Measurements from ENCODE around the gene CSNK1G2.

The CSNK1G2 gene

GRCh38 chr19:1908364-1908678 is 32.7 kb upstream of the CSNK1G2 start:
- H3K4me1 ChIP-seq (ENCODE audit: insufficient read depth, low read length): no peaks in the 10 kb centered on the region; the same call in 1 of the 2 replicates
- H3K27me3 ChIP-seq (ENCODE audit: insufficient read depth, low read length): no peaks in the 10 kb centered on the region
- H3K4me3 ChIP-seq (ENCODE audit: low read length): no peak overlapping the region
- no peak overlapping the region for H3K9ac ChIP-seq (ENCODE audit: low read depth, low read length)
- peaks cover 3% of the 10 kb centered on the region for H3K36me3 ChIP-seq (ENCODE audit: insufficient read depth, low read depth, low read length)
- H3K9me3 ChIP-seq (ENCODE audit: insufficient read depth, low read depth, low read length): no peaks in the 10 kb centered on the region
- H3K27ac ChIP-seq (ENCODE audit: low read length): no peak overlapping the region

DNA sequence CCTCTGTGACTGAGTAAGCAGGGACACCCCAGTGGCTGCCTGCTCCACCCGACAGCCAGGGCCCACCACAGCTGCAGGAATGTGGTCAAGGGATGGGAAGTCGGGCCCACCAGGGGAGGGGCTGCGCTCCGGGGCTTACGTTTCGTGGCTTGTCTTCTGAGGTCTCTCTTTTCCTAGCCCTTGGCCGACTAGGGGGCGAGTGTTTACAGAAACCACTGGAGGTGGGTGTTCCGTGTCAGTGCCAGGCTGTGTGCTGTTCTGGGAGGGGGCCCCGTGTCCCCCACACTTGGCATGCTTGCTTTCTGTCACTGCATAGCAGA is 31.3 kb upstream of the CSNK1G2 start:
- Histone ChIP-seq H3K4me1 (ENCODE audit: insufficient read depth, low read length) (no peaks in the 10 kb centered on the region; the same call in 1 of the 2 replicates), H3K27ac (ENCODE audit: low read length) (no peak overlapping the region), H3K9ac (ENCODE audit: low read depth, low read length) (no peak overlapping the region; the same call in 1 of the 2 replicates), H3K9me3 (ENCODE audit: insufficient read depth, low read depth, low read length) (no peaks in the 10 kb centered on the region), H3K4me3 (ENCODE audit: low read length) (no peak overlapping the region), H3K27me3 (ENCODE audit: insufficient read depth, low read length) (no peaks in the 10 kb centered on the region), H3K36me3 (ENCODE audit: insufficient read depth, low read depth, low read length) (peaks cover 5% of the 10 kb centered on the region)

DNA sequence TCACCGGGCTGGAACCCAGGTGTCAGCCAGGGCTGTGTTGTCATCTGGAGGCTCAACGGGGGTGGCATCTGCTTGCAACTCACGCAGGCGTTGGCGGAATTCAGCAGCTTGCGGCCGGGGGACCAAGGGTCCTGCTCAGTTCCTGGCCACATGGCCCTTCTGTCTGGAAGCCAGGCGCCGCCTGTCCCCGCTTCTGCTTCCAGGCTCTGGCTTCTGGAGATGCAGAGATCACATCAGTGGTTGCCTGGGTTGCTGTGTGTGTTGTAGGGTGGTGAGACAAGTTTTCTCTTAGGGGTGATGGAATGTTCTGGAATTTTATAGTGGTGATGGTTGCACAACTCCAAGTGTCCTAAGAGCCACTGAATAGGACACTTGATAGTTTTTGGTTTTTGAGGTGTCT is 30.8 kb upstream of the CSNK1G2 start:
- H3K36me3 ChIP-seq (ENCODE audit: insufficient read depth, low read depth, low read length): peaks cover 9% of the 10 kb centered on the region
- H3K27me3 ChIP-seq (ENCODE audit: insufficient read depth, low read length): no peaks in the 10 kb centered on the region
- H3K4me1 ChIP-seq (ENCODE audit: insufficient read depth, low read length): no peaks in the 10 kb centered on the region
- H3K4me3 ChIP-seq (ENCODE audit: low read length): no peak overlapping the region
- no peak overlapping the region; the same call in 1 of the 2 replicates for H3K9ac ChIP-seq (ENCODE audit: low read depth, low read length)
- H3K9me3 ChIP-seq (ENCODE audit: insufficient read depth, low read depth, low read length): no peaks in the 10 kb centered on the region
- no peak overlapping the region for H3K27ac ChIP-seq (ENCODE audit: low read length)

DNA sequence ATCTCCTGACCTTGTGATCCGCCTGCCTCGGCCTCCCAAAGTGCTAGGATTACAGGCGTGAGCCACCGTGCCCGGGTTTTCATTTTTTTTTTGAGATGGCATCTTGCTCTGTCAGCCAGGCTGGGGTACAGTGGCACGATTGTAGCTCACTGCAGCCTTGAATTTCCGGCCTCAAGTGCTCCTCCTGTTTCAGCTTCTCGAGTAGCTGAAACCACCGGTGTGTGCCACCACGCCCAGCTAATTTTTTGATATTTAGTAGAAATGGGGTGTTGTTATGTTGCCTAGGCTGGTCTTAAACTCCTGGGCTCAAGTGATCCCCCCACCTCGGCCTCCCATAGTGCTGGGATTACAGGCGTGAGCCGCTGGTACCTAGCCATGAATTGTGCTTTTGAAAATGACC is 29.9 kb upstream of the CSNK1G2 start:
- peaks cover 9% of the 10 kb centered on the region for H3K36me3 ChIP-seq (ENCODE audit: insufficient read depth, low read depth, low read length)
- no peaks in the 10 kb centered on the region for H3K27me3 ChIP-seq (ENCODE audit: insufficient read depth, low read length)
- no peaks in the 10 kb centered on the region for H3K9me3 ChIP-seq (ENCODE audit: insufficient read depth, low read depth, low read length)
- no peak overlapping the region for H3K27ac ChIP-seq (ENCODE audit: low read length)
- no peak overlapping the region for H3K9ac ChIP-seq (ENCODE audit: low read depth, low read length)
- no peaks in the 10 kb centered on the region for H3K4me1 ChIP-seq (ENCODE audit: insufficient read depth, low read length)
- H3K4me3 ChIP-seq (ENCODE audit: low read length): no peak overlapping the region

GRCh38 chr19:1911995-1912394 is 29.0 kb upstream of the CSNK1G2 start:
- no peak overlapping the region for H3K9ac ChIP-seq (ENCODE audit: low read depth, low read length)
- H3K9me3 ChIP-seq (ENCODE audit: insufficient read depth, low read depth, low read length): no peaks in the 10 kb centered on the region
- H3K36me3 ChIP-seq (ENCODE audit: insufficient read depth, low read depth, low read length): peaks cover 14% of the 10 kb centered on the region
- H3K27ac ChIP-seq (ENCODE audit: low read length): no peak overlapping the region
- H3K27me3 ChIP-seq (ENCODE audit: insufficient read depth, low read length): no peaks in the 10 kb centered on the region
- no peak overlapping the region for H3K4me3 ChIP-seq (ENCODE audit: low read length)
- H3K4me1 ChIP-seq (ENCODE audit: insufficient read depth, low read length): no peaks in the 10 kb centered on the region

DNA sequence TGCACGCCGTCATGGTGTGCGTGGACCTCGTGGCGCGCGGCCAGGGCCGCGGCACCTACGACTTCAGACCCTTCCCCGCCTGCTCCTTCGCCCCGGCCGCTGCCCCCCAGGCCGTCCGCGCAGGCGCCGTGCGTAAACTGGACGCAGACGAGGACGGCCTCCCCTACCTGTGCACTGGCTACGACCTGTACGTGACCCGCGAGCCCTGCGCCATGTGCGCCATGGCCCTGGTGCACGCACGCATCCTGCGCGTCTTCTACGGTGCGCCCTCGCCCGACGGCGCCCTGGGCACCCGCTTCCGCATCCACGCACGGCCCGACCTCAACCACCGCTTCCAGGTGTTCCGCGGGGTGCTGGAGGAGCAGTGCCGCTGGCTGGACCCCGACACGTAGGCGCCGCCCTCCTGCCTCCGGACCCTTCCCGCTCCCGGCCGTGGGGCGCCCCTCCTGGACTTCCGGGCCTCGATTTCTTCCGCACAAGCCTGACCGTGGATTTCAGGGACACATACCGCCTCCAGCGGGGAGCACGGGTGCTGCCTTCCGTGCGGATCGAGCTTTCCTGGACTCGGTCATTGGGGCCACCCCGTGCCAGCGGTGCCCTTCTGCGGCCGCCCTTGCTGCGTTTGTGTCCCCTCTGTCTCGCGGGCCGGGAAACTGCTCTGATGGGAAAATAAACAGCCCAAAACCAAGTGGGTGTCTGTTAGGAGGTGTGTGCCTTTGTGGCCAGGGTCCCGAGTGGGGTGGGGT is 28.0 kb upstream of the CSNK1G2 start:
- Histone ChIP-seq H3K27ac (ENCODE audit: low read length) (no peak overlapping the region), H3K4me1 (ENCODE audit: insufficient read depth, low read length) (no peaks in the 10 kb centered on the region), H3K36me3 (ENCODE audit: insufficient read depth, low read depth, low read length) (peaks cover 20% of the 10 kb centered on the region), H3K27me3 (ENCODE audit: insufficient read depth, low read length) (no peaks in the 10 kb centered on the region), H3K9ac (ENCODE audit: low read depth, low read length) (no peak overlapping the region), H3K9me3 (ENCODE audit: insufficient read depth, low read depth, low read length) (no peaks in the 10 kb centered on the region), H3K4me3 (ENCODE audit: low read length) (no peak overlapping the region)

DNA sequence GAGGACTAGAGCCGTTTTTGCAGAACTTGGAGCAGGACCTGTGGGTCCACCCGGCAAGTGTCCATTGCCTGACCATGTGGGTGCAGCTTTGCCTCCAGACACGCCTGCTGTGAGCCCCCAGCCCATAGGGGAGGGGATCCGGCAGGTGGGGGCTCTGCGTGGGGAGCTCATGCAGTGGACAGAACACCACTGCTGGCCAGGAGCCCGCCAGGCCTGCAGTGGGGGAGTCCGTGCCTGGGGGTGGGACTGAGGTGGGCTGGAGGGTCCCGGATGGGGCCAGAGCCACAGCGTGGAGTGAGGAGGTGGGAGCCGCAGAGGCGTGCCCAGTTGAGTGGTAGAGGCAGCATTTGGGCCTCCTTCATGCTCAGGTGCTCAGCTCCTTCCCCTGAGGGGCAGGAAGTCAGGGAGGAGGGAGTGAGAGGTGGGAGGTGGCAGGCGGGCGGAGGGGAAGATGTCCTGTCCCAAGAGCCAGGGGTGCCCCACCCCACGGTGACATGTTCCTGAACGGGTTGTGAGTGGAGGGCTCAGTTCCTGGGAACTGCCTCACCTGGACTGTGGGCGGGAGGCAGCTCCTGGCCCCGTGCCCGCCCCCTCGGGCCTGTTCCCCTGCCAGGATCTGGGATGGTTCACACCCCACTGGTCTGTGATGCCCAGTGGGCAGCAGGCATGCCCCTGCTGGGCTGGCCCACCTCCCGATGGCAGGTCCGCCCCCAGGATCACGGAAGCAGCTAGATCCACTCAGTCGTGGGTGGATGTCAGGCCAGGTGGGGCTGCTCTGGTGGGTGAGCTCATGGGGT is 27.0 kb upstream of the CSNK1G2 start:
- Histone ChIP-seq H3K27ac (ENCODE audit: low read length) (no peak overlapping the region), H3K4me3 (ENCODE audit: low read length) (no peak overlapping the region), H3K27me3 (ENCODE audit: insufficient read depth, low read length) (no peaks in the 10 kb centered on the region), H3K36me3 (ENCODE audit: insufficient read depth, low read depth, low read length) (peaks cover 30% of the 10 kb centered on the region), H3K4me1 (ENCODE audit: insufficient read depth, low read length) (no peaks in the 10 kb centered on the region), H3K9me3 (ENCODE audit: insufficient read depth, low read depth, low read length) (no peaks in the 10 kb centered on the region), H3K9ac (ENCODE audit: low read depth, low read length) (no peak overlapping the region)

DNA sequence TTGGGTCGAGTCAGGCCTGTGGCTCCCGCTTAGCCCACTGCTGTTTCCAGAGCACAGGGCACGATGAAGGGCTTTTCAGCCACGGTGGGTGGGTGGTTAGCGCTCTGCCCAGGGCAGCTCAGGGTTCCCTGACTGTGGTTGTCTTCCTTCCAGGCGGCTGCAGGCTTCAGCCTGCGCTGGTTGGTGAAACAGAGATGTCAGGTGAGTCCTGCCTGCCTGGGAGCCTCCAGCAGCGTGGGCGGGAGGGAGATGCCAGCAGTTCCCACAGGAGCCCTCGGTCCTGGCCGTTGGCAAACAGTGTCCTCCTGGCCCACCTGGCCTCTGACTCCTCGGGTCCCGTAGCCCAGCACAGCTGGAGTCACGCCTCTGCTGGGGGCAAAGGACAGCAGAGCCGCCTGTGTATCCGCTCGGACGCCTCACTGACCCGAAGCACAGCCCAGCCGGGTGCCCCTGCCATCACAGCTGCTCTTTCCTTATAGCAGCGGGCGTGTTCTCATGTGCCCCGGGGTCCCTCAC is 26.1 kb upstream of the CSNK1G2 start:
- Histone ChIP-seq H3K27me3 (ENCODE audit: insufficient read depth, low read length) (no peaks in the 10 kb centered on the region), H3K9ac (ENCODE audit: low read depth, low read length) (no peak overlapping the region), H3K27ac (ENCODE audit: low read length) (no peak overlapping the region), H3K36me3 (ENCODE audit: insufficient read depth, low read depth, low read length) (peaks cover 35% of the 10 kb centered on the region), H3K9me3 (ENCODE audit: insufficient read depth, low read depth, low read length) (no peaks in the 10 kb centered on the region), H3K4me1 (ENCODE audit: insufficient read depth, low read length) (no peaks in the 10 kb centered on the region), H3K4me3 (ENCODE audit: low read length) (no peak overlapping the region)

DNA sequence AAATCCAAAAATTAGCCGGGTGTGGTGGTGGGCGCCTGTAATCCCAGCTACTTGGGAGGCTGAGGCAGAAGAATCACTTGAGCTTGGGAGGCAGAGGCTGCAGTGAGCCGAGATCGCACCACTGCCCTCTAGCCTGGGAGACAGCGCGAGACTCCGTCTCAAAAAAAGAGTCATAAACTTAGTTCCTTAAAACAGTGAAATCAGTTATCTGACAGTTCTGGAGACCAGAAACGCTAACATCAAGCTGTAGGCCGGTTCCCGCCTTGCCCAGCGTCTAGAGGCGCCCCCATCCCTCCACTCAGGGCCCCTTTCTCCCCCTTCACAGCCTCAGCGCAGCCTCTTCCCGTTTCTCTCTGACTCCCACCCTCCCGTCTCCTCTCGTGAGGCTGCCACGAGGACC is 23.8 kb upstream of the CSNK1G2 start:
- H3K27ac ChIP-seq (ENCODE audit: low read length): no peak overlapping the region
- H3K9me3 ChIP-seq (ENCODE audit: insufficient read depth, low read depth, low read length): no peaks in the 10 kb centered on the region
- no peak overlapping the region for H3K4me3 ChIP-seq (ENCODE audit: low read length)
- peaks cover 58% of the 10 kb centered on the region for H3K36me3 ChIP-seq (ENCODE audit: insufficient read depth, low read depth, low read length)
- no peaks in the 10 kb centered on the region for H3K4me1 ChIP-seq (ENCODE audit: insufficient read depth, low read length)
- H3K9ac ChIP-seq (ENCODE audit: low read depth, low read length): no peak overlapping the region
- no peaks in the 10 kb centered on the region for H3K27me3 ChIP-seq (ENCODE audit: insufficient read depth, low read length)

- Histone ChIP-seq H3K27me3 (ENCODE audit: insufficient read depth, low read length) (no peaks in the 10 kb centered on the region), H3K4me1 (ENCODE audit: insufficient read depth, low read length) (no peaks in the 10 kb centered on the region), H3K9me3 (ENCODE audit: insufficient read depth, low read depth, low read length) (no peaks in the 10 kb centered on the region), H3K27ac (ENCODE audit: low read length) (no peak overlapping the region), H3K36me3 (ENCODE audit: insufficient read depth, low read depth, low read length) (peaks cover 63% of the 10 kb centered on the region), H3K9ac (ENCODE audit: low read depth, low read length) (no peak overlapping the region), H3K4me3 (ENCODE audit: low read length) (no peak overlapping the region)
Observed at GRCh38 chr19:1917926-1918325, 23.0 kb upstream of the CSNK1G2 start.

- Histone ChIP-seq H3K9ac (ENCODE audit: low read depth, low read length) (no peak overlapping the region), H3K36me3 (ENCODE audit: insufficient read depth, low read depth, low read length) (peaks cover 62% of the 10 kb centered on the region), H3K27me3 (ENCODE audit: insufficient read depth, low read length) (no peaks in the 10 kb centered on the region), H3K27ac (ENCODE audit: low read length) (no peak overlapping the region), H3K4me1 (ENCODE audit: insufficient read depth, low read length) (no peaks in the 10 kb centered on the region), H3K9me3 (ENCODE audit: insufficient read depth, low read depth, low read length) (no peaks in the 10 kb centered on the region), H3K4me3 (ENCODE audit: low read length) (no peak overlapping the region)
Observed at GRCh38 chr19:1918975-1919374, 22.0 kb upstream of the CSNK1G2 start.

- Histone ChIP-seq H3K4me3 (ENCODE audit: low read length) (no peak overlapping the region), H3K9ac (ENCODE audit: low read depth, low read length) (no peak overlapping the region), H3K27ac (ENCODE audit: low read length) (no peak overlapping the region), H3K9me3 (ENCODE audit: insufficient read depth, low read depth, low read length) (no peaks in the 10 kb centered on the region), H3K27me3 (ENCODE audit: insufficient read depth, low read length) (no peaks in the 10 kb centered on the region), H3K4me1 (ENCODE audit: insufficient read depth, low read length) (no peaks in the 10 kb centered on the region), H3K36me3 (ENCODE audit: insufficient read depth, low read depth, low read length) (peaks cover 59% of the 10 kb centered on the region)
Observed at GRCh38 chr19:1920644-1921043, 20.3 kb upstream of the CSNK1G2 start.
